ENCODE data around the gene ILF3. TPM values are rescaled to one million over a fixed set of nuclear protein-coding genes. Genes with fewer than 3 reads are reported as not detected.

ILF3 gene
- total and polyA plus RNA-seq, 3 donors from 2014 or later, result 246 to 263 (median 253) TPM

DNA sequence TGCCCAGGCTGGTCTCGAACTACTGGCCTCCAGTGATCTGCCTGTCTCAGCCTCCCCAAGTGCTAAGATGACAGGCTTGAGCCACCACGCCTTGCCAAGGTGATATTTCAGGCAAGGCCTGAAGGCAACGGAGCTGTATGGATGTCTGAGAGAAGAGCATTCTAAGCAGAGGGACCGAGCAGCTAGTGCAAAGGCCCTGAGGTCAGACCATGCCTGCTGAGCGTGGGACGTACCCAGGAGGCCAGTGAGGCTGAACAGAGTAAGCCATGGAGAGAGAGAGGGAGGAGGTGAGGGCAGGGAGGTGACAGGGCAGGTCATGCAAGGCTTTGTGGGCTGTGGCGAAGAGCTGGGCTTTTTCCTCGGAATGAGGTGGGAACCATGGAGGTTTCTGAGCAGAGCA, 32.2 kb upstream of the ILF3 start:
- no peak overlapping the region for H3K4me3 ChIP-seq
- H3K27ac ChIP-seq, result no peak overlapping the region
- TF ChIP-seq, protein P1, sequence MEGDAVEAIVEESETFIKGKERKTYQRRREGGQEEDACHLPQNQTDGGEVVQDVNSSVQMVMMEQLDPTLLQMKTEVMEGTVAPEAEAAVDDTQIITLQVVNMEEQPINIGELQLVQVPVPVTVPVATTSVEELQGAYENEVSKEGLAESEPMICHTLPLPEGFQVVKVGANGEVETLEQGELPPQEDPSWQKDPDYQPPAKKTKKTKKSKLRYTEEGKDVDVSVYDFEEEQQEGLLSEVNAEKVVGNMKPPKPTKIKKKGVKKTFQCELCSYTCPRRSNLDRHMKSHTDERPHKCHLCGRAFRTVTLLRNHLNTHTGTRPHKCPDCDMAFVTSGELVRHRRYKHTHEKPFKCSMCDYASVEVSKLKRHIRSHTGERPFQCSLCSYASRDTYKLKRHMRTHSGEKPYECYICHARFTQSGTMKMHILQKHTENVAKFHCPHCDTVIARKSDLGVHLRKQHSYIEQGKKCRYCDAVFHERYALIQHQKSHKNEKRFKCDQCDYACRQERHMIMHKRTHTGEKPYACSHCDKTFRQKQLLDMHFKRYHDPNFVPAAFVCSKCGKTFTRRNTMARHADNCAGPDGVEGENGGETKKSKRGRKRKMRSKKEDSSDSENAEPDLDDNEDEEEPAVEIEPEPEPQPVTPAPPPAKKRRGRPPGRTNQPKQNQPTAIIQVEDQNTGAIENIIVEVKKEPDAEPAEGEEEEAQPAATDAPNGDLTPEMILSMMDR (IDR thresholded peaks at IDR 0.05), result no peak
- H3K27me3 ChIP-seq, result no peaks in the 10 kb centered on the region
- H3K4me1 ChIP-seq, result peaks cover 22% of the 10 kb centered on the region
- no peak for DNase-seq
- intact Hi-C loops (cut with DNase I; ENCODE audit: low total_unique reads), result no loop called here
- 94 to 95% methylated on average over 8 of the region's 8 CpGs for WGBS, 2 donors
- no peaks in the 10 kb centered on the region for H3K9me3 ChIP-seq
- H3K36me3 ChIP-seq (ENCODE audit: low read depth, missing control alignments), result no peaks in the 10 kb centered on the region

DNA sequence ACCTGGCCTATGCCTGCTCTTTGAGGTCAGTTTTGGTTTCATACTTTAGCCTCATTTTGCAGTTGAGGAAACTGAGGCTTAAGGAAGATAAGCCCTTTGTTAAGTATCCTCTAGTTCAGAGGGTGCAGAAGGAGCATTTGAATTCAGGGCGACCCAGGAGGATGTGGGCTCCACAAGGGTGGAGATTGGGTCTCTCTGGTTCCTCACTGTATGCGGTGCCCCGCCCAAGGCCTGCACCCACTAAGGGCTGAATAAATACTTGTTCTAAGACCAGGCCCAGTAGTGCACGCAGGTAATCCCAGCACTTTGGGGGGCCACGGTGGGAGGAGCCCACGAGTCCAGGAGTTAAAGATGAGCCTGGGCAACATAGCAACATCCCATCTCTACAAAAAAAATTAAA, 29.6 kb upstream of the ILF3 start:
- Histone ChIP-seq H3K4me3 (no peak overlapping the region), H3K9me3 (no peaks in the 10 kb centered on the region), H3K27ac (peak overlapping the region; percentile 91 to 92), H3K36me3 (ENCODE audit: low read depth, missing control alignments) (no peaks in the 10 kb centered on the region), H3K27me3 (no peaks in the 10 kb centered on the region), H3K4me1 (peaks cover 12% of the 10 kb centered on the region)
- TF ChIP-seq, protein P1 (IDR thresholded peaks at IDR 0.05), result no peak
- TF ChIP-seq POLR2A (IDR thresholded peaks at IDR 0.05), result no peak
- 53 to 80% methylated on average over 6 of the region's 6 CpGs for WGBS, 2 donors
- intact Hi-C loops (cut with DNase I; ENCODE audit: low total_unique reads), result no loop called here
- no peak for DNase-seq

DNA sequence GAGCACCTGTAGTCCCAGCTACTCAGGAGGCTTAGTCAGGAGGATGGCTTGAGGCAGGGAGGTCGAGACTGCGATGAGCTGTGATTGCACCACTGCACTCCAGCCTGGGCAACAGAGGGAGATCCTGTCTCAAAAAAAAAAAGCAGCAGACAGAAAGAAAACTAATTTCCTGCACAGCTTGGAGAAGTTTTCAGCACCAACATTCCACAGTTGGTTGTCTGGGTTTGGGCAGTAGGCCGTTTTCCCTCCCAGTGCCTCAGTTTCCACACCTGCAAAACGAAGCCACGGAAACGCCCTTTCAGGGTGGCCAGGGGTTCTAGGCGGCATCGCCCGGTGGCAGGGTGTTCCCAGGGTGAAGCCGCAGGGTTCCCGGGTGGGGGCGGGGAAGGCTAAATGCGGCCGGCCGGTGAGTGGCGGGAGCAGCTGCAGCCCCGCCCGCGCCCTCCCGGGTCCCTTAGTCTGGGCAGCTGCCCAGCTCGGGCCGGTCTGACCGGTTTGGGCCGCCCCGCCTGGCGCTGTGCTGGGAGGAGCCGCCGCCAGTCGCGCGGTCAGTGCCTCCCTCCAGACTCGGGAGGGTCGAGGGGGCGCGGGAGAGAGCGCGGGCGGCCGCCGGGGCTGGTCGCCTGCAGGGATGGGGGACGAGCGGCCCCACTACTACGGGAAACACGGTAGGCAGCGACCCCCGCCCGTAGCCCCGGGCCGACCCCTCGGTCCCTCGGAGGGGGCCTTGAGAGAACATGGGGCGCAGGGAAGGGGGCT, 29.0 kb upstream of the ILF3 start, which contains the start of gene SLC44A2:
SLC44A2 (plus strand) TSS at position 551 of the 759 bp plus-strand sequence; CDS start at position 632, 81 bp downstream.
- Histone ChIP-seq H3K4me1 (peaks cover 12% of the 10 kb centered on the region), H3K36me3 (ENCODE audit: low read depth, missing control alignments) (no peaks in the 10 kb centered on the region), H3K4me3 (peak within 1 kb of the TSS; percentile 56 to 77), H3K27ac (peak within 1 kb of the TSS; percentile 91 to 92), H3K9me3 (no peaks in the 10 kb centered on the region), H3K27me3 (no peaks in the 10 kb centered on the region)
- DNase-seq, result peak; percentile 86
- 6 to 9% methylated on average over 22 to 52 of the region's 53 CpGs for WGBS, 2 donors
- no peak for TF ChIP-seq POLR2A (IDR thresholded peaks at IDR 0.05)
- TF ChIP-seq, protein P1 (IDR thresholded peaks at IDR 0.05), result no peak
- intact Hi-C loops (cut with DNase I; ENCODE audit: low total_unique reads), result no loop called here

DNA sequence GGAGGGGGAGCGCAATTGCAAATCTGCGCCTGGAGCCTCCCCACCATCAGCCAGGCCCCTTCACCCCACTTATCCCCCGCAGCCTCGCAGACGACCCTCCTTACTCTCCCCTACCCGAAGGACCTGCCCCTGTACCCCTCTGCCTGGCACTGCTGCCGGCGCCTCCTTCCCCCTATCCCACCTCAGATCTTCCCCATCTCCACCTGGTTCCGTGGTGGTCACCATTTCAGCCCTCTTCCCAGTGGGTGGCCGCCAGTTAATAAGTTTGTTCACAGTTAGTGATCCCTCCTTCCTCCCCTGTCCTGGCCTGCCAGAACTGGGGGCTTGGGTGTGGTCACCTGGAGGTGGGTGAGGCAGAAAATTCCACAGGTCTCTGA, 28.4 kb upstream of the ILF3 start:
- Histone ChIP-seq H3K27ac (peak overlapping the region; percentile 91 to 92), H3K27me3 (no peaks in the 10 kb centered on the region), H3K4me1 (peaks cover 12% of the 10 kb centered on the region), H3K36me3 (ENCODE audit: low read depth, missing control alignments) (no peaks in the 10 kb centered on the region), H3K4me3 (peak overlapping the region; percentile 56 to 77), H3K9me3 (no peaks in the 10 kb centered on the region)
- DNase-seq, result no peak
- WGBS, 2 donors, result 8 to 30% methylated on average over 10 of the region's 10 CpGs
- intact Hi-C loops (cut with DNase I; ENCODE audit: low total_unique reads), result no loop called here
- TF ChIP-seq POLR2A (IDR thresholded peaks at IDR 0.05), result no peak
- TF ChIP-seq, protein P1 (IDR thresholded peaks at IDR 0.05), result no peak

DNA sequence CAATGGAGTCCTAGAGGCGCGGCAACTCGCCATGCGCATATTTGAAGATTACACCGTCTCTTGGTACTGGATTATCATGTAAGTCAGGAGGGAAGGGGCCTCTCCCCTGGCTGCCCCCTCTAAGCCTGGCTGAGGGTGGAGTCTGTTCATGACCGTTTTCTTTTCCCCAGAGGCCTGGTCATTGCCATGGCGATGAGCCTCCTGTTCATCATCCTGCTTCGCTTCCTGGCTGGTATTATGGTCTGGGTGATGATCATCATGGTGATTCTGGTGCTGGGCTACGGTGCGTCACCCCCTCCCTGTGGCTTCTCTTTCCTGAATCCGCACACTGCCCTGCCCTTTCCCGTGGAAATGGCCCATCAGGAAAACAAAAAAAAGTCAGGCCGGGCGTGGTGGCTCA, 22.3 kb upstream of the ILF3 start:
- Histone ChIP-seq H3K27me3 (no peaks in the 10 kb centered on the region), H3K4me3 (no peak overlapping the region), H3K9me3 (no peaks in the 10 kb centered on the region), H3K4me1 (peaks cover 6% of the 10 kb centered on the region), H3K27ac (no peak overlapping the region), H3K36me3 (ENCODE audit: low read depth, missing control alignments) (no peaks in the 10 kb centered on the region)
- TF ChIP-seq, protein P1 (IDR thresholded peaks at IDR 0.05), result no peak
- TF ChIP-seq POLR2A (IDR thresholded peaks at IDR 0.05), result no peak
- no peak for DNase-seq
- intact Hi-C loops (cut with DNase I; ENCODE audit: low total_unique reads), result no loop called here
- WGBS, 2 donors, result 85 to 89% methylated on average over 14 of the region's 14 CpGs
